GM12865 (cell line): ENCODE data around the gene PCBP3.

Experiments
- DNase-seq: peaks from one replicate; pipeline ENCODE4 v3.0.0; 2010; ENCODE audit warnings: low read depth
- H3K4me3 ChIP-seq: 2 replicates; pipeline ENCODE4 v1.5.1; 2011; ENCODE audit warnings: mild to moderate bottlenecking, low read depth, low read length, control low read depth
- CTCF ChIP-seq: IDR thresholded peaks from 2 replicates; pipeline ENCODE4 v1.5.1; 2011; ENCODE audit warnings: low read length, control low read depth, low read depth, inconsistent platforms; ENCODE audit not compliant: insufficient read depth; ENCODE audit errors: missing control alignments

Gene PCBP3

GRCh38 chr21:45753445-45753844 lies 109.9 kb downstream of the PCBP3 start:
- no peak overlapping the region for H3K4me3 ChIP-seq
- DNase-seq = no peak
- TF ChIP-seq CTCF = no peak

GRCh38 chr21:45756029-45756428 lies 112.5 kb downstream of the PCBP3 start:
- TF ChIP-seq CTCF = no peak
- H3K4me3 ChIP-seq = no peak overlapping the region
- no peak for DNase-seq

- H3K4me3 ChIP-seq = no peak overlapping the region
- no peak for TF ChIP-seq CTCF
- DNase-seq = no peak
These were observed 113.1 kb downstream of the PCBP3 start for GRCh38 chr21:45756669-45757068.

GRCh38 chr21:45761704-45762103 lies 118.2 kb downstream of the PCBP3 start:
- no peak for DNase-seq
- H3K4me3 ChIP-seq = no peak overlapping the region
- TF ChIP-seq CTCF = no peak

GRCh38 chr21:45763074-45763473 lies 119.5 kb downstream of the PCBP3 start:
- no peak for DNase-seq
- H3K4me3 ChIP-seq = no peak overlapping the region
- TF ChIP-seq CTCF = no peak

- no peak for TF ChIP-seq CTCF
- DNase-seq = no peak
These were observed 120.0 kb downstream of the PCBP3 start for GRCh38 chr21:45763506-45763905.

GRCh38 chr21:45764792-45765191 lies 121.3 kb downstream of the PCBP3 start:
- DNase-seq = no peak
- no peak for TF ChIP-seq CTCF
- H3K4me3 ChIP-seq = no peak overlapping the region

More at GRCh38 chr21:45763506-45763905, 120.0 kb downstream of the PCBP3 start:
- H3K4me3 ChIP-seq = no peak overlapping the region
